LNCaP clone FGC (cell line): ENCODE data around the gene NRN1L.

Source experiments
- DNase-seq: peaks from one replicate; pipeline ENCODE4 v3.0.0-alpha.2; 2011; ENCODE audit warnings: low read depth
- H3K4me3 ChIP-seq: 2 replicates; pipeline ENCODE4 v1.5.1; 2011; ENCODE audit warnings: mild to moderate bottlenecking, low read depth, low read length, control low read depth
- CTCF ChIP-seq: IDR thresholded peaks from 2 replicates; pipeline ENCODE4 v1.5.1; 2012; ENCODE audit warnings: mild to moderate bottlenecking; ENCODE audit not compliant: control insufficient read depth, insufficient read depth; ENCODE audit errors: extremely low read depth

The NRN1L gene

DNA sequence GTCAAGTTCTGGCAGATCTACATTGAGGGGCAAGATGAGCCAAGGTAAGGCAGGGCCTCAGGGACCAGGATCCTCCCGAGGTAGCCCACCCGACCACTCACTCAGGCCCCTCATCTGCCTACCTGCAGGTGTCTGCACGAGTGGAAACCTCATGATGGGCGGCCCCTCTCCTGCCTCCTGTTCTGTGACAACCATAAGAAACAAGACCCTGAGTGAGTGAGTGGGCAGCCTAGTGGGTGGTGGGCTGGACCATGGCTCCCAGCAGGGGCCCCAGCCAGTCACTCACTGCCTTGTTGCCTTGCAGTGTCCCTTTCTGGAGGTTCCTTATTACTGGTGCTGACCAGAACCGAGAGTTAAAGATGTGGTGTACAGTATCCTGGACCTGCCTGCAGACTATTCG, 6.5 kb upstream of the NRN1L start:
- no peak overlapping the region for H3K4me3 ChIP-seq
- TF ChIP-seq CTCF = no peak
- DNase-seq = no peak

DNA sequence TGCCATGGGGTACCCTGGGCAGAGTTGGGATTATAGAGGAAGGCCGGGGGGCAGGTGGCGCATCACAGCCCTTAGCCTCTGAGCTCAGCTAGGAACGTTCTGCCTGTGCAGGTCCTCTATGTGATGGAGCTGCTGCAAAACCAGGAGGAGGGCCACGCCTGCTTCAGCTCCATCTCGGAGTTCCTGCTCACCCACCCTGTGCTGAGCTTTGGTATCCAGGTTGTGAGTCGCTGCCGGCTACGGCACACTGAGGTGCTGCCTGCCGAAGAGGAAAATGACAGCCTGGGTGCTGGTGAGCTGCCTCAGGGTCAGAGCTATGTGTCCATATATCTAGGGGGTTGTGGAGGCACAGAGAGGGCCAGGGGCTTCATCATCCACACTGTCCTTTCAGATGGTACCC, 5.8 kb upstream of the NRN1L start:
- no peak for DNase-seq
- no peak for TF ChIP-seq CTCF
- H3K4me3 ChIP-seq = no peak overlapping the region

- no peak for DNase-seq
- no peak overlapping the region for H3K4me3 ChIP-seq
- no peak for TF ChIP-seq CTCF
Observed at GRCh38 chr16:67879462-67879861, 5.2 kb upstream of the NRN1L start.

GRCh38 chr16:67879936-67880335, 4.7 kb upstream of the NRN1L start:
- no peak overlapping the region for H3K4me3 ChIP-seq
- DNase-seq = no peak
- no peak for TF ChIP-seq CTCF

GRCh38 chr16:67880584-67880983, 4.1 kb upstream of the NRN1L start:
- H3K4me3 ChIP-seq = no peak overlapping the region
- TF ChIP-seq CTCF = no peak
- no peak for DNase-seq

- H3K4me3 ChIP-seq = no peak overlapping the region
- DNase-seq = no peak
- TF ChIP-seq CTCF = no peak
Observed at GRCh38 chr16:67881621-67882161, 3.0 kb upstream of the NRN1L start.

- H3K4me3 ChIP-seq = no peak overlapping the region
- TF ChIP-seq CTCF = no peak
- no peak for DNase-seq
Observed at GRCh38 chr16:67882374-67883145, 2.1 kb upstream of the NRN1L start.
